Spleen (tissue), 7 donors: Measurements from ENCODE around the gene FMC1.

Experiments used
- POLR2A ChIP-seq, 3 donors: fragments of 450-650 bp; IDR thresholded peaks; one replicate each; pipeline ENCODE4 v1.5.1; 2017; ENCODE audit warnings: antibody characterized with exemption in 3 of 3, mild to moderate bottlenecking in 1 of 3
- POLR2AphosphoS5 ChIP-seq, 3 donors: sonication (generic); formaldehyde crosslinking; IDR thresholded peaks; one replicate each; pipeline ENCODE4 v1.5.1; 2017; ENCODE audit warnings: antibody characterized with exemption in 3 of 3
- TF ChIP-seq, protein P1 (sequence below), 11 experiments: fragments of 200-600 bp in 7 of 11; fragments of 450-650 bp in 4 of 11; sonication (generic) in 4 of 11; IDR thresholded peaks in 8 of 11; conservative IDR thresholded peaks in 3 of 11; 1 replicate in 7 of 11; 2 replicates in 4 of 11; pipeline versions ENCODE4 v1.4.0 to v1.8.0; 2016 to 2021; ENCODE audit warnings: antibody characterized with exemption in 11 of 11, inconsistent platforms in 4 of 11, mild to moderate bottlenecking in 1 of 11
- donor health status: DM: no; HTN: no; CAD: no; lungs with moderate emphysema.
- donor health status: DM: no; HTN: no; CAD: no.
- donor health status: DM: no; HTN: no; CAD: no.

DNA sequence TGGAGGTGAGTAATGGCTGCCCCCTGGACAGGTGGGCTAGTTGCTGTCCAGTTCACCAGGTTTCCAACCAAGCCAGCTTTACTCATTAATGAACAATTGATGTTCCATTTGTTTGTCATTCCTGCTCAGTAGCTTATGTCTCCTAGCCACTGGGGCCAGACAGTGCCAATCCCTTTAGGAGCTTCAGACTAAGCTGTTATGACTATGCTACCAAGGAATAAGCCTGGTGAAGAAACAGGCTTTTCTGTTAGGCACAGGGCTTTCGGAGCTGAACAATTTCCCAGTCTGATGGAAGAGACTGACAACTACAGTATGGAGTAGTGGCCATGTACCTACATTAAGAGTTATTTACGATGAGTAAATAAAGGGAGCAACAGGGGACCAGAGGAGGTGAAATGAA, 2.1 kb upstream of the FMC1 start:
- TF ChIP-seq, protein P1, sequence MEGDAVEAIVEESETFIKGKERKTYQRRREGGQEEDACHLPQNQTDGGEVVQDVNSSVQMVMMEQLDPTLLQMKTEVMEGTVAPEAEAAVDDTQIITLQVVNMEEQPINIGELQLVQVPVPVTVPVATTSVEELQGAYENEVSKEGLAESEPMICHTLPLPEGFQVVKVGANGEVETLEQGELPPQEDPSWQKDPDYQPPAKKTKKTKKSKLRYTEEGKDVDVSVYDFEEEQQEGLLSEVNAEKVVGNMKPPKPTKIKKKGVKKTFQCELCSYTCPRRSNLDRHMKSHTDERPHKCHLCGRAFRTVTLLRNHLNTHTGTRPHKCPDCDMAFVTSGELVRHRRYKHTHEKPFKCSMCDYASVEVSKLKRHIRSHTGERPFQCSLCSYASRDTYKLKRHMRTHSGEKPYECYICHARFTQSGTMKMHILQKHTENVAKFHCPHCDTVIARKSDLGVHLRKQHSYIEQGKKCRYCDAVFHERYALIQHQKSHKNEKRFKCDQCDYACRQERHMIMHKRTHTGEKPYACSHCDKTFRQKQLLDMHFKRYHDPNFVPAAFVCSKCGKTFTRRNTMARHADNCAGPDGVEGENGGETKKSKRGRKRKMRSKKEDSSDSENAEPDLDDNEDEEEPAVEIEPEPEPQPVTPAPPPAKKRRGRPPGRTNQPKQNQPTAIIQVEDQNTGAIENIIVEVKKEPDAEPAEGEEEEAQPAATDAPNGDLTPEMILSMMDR (IDR thresholded peaks at IDR 0.05 in 8 of 11, conservative IDR thresholded peaks at IDR 0.05 in 3 of 11): no peak
- TF ChIP-seq POLR2A (IDR thresholded peaks at IDR 0.05): no peak
- no peak for TF ChIP-seq POLR2AphosphoS5 (IDR thresholded peaks at IDR 0.05)
